Prostate gland (tissue), 2 donors: ENCODE measurements around the gene RBM12. TPM values are rescaled to one million over a fixed set of nuclear protein-coding genes. Genes with fewer than 3 reads are reported as not detected.
A peak's percentile ranks its signal among the peaks of the same experiment; 100 is the strongest.

ENCODE experiments used
- DNase-seq: peaks from one replicate; pipeline ENCODE4 v3.0.0-alpha.2; 2019; ENCODE audit warnings: low spot score
- H3K27ac ChIP-seq, 2 donors: fragments of 200-600 bp; sonication (generic); 2 replicates each; pipeline ENCODE4 v1.5.1; 2017 to 2019
- H3K27me3 ChIP-seq: fragments of 200-600 bp; sonication (generic); replicated peaks from 2 replicates; pipeline ENCODE4 v1.5.1; 2019; ENCODE audit not compliant: insufficient read depth
- H3K36me3 ChIP-seq, 2 donors: fragments of 200-600 bp; sonication (generic); 1 replicate in 1 of 2; 2 replicates in 1 of 2; pipeline versions ENCODE4 v1.5.1 to v1.8.1; 2017 to 2019
- H3K4me1 ChIP-seq: fragments of 200-600 bp; sonication (generic); replicated peaks from 2 replicates; pipeline ENCODE4 v1.5.1; 2019
- H3K4me3 ChIP-seq, 2 donors: fragments of 200-600 bp; sonication (generic); 2 replicates each; pipeline ENCODE4 v1.5.1; 2017 to 2019
- H3K9me3 ChIP-seq: fragments of 200-600 bp; sonication (generic); 2 replicates; pipeline ENCODE4 v1.5.1; 2017
- POLR2A ChIP-seq: fragments of 450-650 bp; IDR thresholded peaks from one replicate; pipeline ENCODE4 v1.6.1; 2016; ENCODE audit warnings: antibody characterized with exemption, mild to moderate bottlenecking
- POLR2AphosphoS5 ChIP-seq: sonication (generic); formaldehyde crosslinking; IDR thresholded peaks from one replicate; pipeline ENCODE4 v1.6.1; 2017; ENCODE audit warnings: antibody characterized with exemption
- WGBS: methylation state at CpG from one replicate; pipeline ENCODE4 v1.1.5; 2018; 5-methylcytosine and 5-hydroxymethylcytosine counted together
- intact Hi-C: fragments of 100-400 bp; cut with DNase I; formaldehyde crosslinking; loops from one replicate; pipeline ENCODE4 v1.14.2; 2022
- total RNA-seq, 2 donors: library from RNA; depleted of rRNA; stranded (reverse); fragments of >200 nt; gene quantifications; one replicate each; pipeline ENCODE4 v1.1.0, GENCODE V29; 2016
- TF ChIP-seq, protein P1 (sequence below), 4 experiments: fragments of 200-600 bp in 2 of 4; fragments of 450-650 bp in 2 of 4; sonication (generic) in 2 of 4; IDR thresholded peaks; 1 replicate in 3 of 4; 2 replicates in 1 of 4; pipeline ENCODE4 v1.5.1; 2016 to 2019; ENCODE audit warnings: antibody characterized with exemption in 4 of 4, mild to moderate bottlenecking in 2 of 4, moderate library complexity in 2 of 4

The RBM12 gene
- total RNA-seq, 2 donors from 2014 or later = 31.8 to 38.9 TPM

DNA sequence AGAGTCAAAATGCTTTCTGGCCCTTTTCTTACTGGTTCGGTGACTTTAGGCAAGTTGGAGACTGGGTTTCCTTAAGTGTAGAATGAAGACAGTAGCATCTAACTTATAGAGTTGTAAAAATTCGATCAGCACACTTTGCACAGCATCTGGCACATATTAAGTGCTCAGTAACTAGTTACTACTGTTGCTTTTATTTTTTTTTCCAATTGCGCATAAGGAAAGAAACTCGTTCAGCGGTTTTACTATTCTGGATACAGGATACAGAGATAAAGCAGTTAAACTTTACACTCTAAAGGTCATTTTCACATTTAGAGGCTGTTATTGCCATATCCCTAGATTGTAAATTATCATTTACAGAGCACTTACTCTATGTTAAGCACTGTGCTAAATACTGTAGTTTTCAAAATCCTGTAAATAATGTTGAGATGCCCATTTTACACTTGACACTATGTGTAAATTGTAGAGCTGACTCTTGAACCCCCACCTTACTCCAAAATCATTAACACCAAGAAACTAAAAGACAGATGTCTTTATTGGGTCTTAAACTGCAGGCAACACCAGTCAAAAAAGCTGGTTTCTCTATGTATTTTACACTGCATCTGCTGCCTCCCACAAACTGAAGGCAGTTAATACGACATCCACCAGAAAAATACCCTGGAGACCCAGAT is 35.4 kb upstream of the RBM12 start:
- Histone ChIP-seq H3K27ac (peak overlapping the region; percentile 84 to 85), H3K36me3 (peaks cover 7 to 14% of the 10 kb centered on the region in 2 donors), H3K9me3 (no peaks in the 10 kb centered on the region), H3K4me1 (no peaks in the 10 kb centered on the region), H3K27me3 (no peaks in the 10 kb centered on the region), H3K4me3 (peak overlapping the region; percentile 78 to 92)
- no peak for DNase-seq
- TF ChIP-seq, protein P1, sequence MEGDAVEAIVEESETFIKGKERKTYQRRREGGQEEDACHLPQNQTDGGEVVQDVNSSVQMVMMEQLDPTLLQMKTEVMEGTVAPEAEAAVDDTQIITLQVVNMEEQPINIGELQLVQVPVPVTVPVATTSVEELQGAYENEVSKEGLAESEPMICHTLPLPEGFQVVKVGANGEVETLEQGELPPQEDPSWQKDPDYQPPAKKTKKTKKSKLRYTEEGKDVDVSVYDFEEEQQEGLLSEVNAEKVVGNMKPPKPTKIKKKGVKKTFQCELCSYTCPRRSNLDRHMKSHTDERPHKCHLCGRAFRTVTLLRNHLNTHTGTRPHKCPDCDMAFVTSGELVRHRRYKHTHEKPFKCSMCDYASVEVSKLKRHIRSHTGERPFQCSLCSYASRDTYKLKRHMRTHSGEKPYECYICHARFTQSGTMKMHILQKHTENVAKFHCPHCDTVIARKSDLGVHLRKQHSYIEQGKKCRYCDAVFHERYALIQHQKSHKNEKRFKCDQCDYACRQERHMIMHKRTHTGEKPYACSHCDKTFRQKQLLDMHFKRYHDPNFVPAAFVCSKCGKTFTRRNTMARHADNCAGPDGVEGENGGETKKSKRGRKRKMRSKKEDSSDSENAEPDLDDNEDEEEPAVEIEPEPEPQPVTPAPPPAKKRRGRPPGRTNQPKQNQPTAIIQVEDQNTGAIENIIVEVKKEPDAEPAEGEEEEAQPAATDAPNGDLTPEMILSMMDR (IDR thresholded peaks at IDR 0.05) = no peak
- TF ChIP-seq POLR2A (no peak), POLR2AphosphoS5 (no peak)
- intact Hi-C loops = loop anchor here (5.0 to 10.0 kb wide), 2 partner anchors 98 to 235 kb away; no protein-coding TSS in a partner anchor
- 14% methylated on average over 6 of the region's 6 CpGs for WGBS

DNA sequence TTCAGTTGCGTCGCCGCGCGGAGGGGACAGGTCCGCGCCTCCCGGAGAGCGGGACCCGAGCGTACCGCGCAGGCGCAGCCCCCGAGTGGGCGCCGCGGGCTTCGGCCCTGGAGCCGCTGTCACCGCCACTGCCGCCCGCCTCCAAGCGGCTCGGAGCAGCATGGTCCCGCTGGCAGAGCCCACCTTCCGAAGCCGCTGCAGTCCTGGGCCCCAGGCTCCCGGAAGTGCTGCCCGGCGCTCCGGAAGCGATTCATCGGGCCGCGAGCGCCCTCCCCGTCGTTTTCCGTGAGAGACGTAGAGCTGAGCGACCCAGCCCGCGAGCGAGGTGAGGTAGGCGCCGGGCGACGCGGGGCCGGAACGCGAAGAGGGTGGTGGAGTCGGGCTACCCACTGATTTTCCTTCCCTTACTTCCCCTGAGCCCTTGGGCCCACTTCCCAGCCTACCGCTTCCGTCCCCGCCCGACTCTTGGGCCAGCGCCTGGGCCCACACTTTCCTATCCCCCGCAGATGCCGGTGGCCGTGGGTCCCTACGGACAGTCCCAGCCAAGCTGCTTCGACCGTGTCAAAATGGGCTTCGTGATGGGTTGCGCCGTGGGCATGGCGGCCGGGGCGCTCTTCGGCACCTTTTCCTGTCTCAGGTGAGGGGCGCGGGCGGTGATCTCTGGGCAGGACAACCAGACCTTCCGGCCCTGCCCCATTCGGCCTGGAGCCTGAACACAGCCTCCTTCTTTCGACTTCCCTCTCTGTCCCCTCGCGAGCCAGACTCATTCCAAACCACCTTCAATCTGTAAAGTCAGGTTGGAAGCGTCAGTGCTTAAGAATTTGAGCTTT is 34.6 kb upstream of the RBM12 start, which contains the start of the genes NFS1 and ROMO1:
Gene NFS1, minus strand, starts transcription at position 226 of the 830 bp plus-strand sequence. Its CDS starts 64 bp downstream, at position 162.
Gene ROMO1, plus strand, starts transcription at position 279 of the 830 bp plus-strand sequence. Its CDS starts 228 bp downstream, at position 507.
- Histone ChIP-seq H3K4me3 (peak within 1 kb of the TSS; percentile 78 to 92), H3K4me1 (no peaks in the 10 kb centered on the region), H3K9me3 (no peaks in the 10 kb centered on the region), H3K27ac (peak within 1 kb of the TSS; percentile 84 to 85), H3K27me3 (no peaks in the 10 kb centered on the region), H3K36me3 (peaks cover 0 to 14% of the 10 kb centered on the region in 2 donors)
- peak; percentile 77 for DNase-seq
- intact Hi-C loops = loop anchor here (5.0 to 10.0 kb wide), 2 partner anchors 97 to 235 kb away; no protein-coding TSS in a partner anchor
- TF ChIP-seq, protein P1 (IDR thresholded peaks at IDR 0.05) = peak in 3 of 4 experiments; percentile 22 to 37 (median 34)
- TF ChIP-seq POLR2A (no peak), POLR2AphosphoS5 (peak; percentile 84)
- WGBS = 0% methylated on average over 29 of the region's 81 CpGs

DNA sequence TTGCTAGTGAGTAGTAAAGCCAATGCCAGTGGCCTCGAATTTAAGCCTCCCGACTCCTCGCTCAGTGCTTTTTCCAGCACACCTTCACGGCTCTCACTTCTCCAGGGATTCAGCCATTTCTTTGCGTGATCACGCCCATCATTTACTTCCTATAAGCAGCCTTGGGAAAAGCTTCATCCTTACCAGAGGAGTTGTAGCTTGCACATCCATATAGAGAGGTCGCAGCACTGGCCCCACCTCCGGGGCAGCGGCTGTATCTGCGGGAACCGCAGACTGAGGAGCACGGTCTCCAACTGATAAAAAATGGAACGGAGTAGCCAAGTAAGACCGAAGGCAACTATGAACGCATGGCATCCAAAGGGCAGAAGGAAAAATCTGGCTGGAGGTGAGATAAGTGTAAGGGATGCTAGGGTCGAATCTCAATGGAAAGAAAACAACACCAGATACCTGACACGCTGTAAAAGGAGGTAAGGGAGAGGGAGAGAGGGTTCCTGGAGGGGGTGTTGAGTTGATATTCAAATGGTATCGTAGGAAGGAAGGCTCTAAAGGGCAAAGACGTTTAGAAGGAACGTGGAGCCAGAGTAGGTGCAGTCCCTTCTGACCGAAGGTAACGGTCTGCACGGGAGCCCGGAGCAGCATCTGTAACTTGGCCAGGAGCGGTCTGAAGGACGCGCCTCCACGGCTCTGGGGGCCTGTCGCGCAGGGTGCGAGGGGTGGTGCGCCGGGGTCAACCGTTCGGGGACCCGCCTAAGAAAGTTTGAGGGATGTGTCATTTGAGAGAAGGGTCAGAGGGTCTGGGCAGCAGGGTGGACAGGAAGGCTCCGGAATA is 33.8 kb upstream of the RBM12 start:
- WGBS = 5% methylated on average over 28 of the region's 37 CpGs
- Histone ChIP-seq H3K36me3 (peaks cover 0 to 9% of the 10 kb centered on the region in 2 donors), H3K27ac (peak overlapping the region; percentile 84 to 85), H3K4me1 (no peaks in the 10 kb centered on the region), H3K27me3 (no peaks in the 10 kb centered on the region), H3K4me3 (peak overlapping the region; percentile 78 to 92), H3K9me3 (no peaks in the 10 kb centered on the region)
- intact Hi-C loops = loop anchor here (5.0 to 10.0 kb wide), 2 partner anchors 96 to 234 kb away; no protein-coding TSS in a partner anchor
- TF ChIP-seq POLR2A (no peak), POLR2AphosphoS5 (no peak)
- TF ChIP-seq, protein P1 (IDR thresholded peaks at IDR 0.05) = no peak
- DNase-seq = peak; percentile 10

DNA sequence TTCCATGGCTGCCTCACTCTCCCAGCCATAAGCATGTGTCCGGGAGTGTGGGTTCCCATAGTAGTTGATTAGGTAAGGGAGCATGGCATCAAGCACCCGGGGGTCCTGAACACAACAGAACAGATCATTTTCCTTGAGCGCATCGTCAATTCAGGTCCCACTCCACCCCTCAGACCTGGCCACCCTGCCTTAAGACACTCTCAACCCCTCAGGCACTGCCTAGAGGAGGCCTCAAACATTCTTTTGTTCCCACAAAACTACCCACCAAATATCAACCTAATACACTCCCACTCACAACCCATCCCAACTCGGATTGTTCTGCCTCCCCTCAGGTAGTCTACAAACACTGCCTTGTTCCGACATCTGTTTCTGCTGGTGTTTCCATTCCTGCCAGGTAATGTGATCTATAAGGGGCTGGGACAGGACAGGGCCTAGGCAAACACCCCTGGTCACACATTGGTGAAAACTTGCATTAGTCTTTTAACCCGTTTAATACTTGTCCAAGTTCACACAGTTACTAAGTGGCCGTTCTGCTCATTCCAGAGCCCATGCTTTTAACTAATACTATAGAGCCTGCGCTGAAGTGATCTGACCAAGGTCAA is 33.1 kb upstream of the RBM12 start:
- intact Hi-C loops = loop anchor here (5.0 to 10.0 kb wide), 2 partner anchors 95 to 233 kb away; no protein-coding TSS in a partner anchor
- WGBS = 60% methylated on average over 9 of the region's 9 CpGs
- no peak for TF ChIP-seq POLR2A
- no peak for TF ChIP-seq POLR2AphosphoS5
- TF ChIP-seq, protein P1 (IDR thresholded peaks at IDR 0.05) = no peak
- Histone ChIP-seq H3K9me3 (no peaks in the 10 kb centered on the region), H3K4me3 (peak overlapping the region in 1 of 2 donors; percentile 78), H3K27me3 (no peaks in the 10 kb centered on the region), H3K27ac (no peak overlapping the region), H3K4me1 (no peaks in the 10 kb centered on the region), H3K36me3 (peaks cover 0 to 9% of the 10 kb centered on the region in 2 donors)
- no peak for DNase-seq
